Measurements from ENCODE around the gene NENF. TPM values are rescaled to one million over a fixed set of nuclear protein-coding genes. Genes with fewer than 3 reads are reported as not detected.
"Not testable (repeated sequence)": the region's sequence is repeated elsewhere in the genome, so short reads cannot be mapped to it uniquely, and the experiment has no call there.

Gene NENF
- 19.5 and 19.7 TPM in 2 replicates for total RNA-seq

DNA sequence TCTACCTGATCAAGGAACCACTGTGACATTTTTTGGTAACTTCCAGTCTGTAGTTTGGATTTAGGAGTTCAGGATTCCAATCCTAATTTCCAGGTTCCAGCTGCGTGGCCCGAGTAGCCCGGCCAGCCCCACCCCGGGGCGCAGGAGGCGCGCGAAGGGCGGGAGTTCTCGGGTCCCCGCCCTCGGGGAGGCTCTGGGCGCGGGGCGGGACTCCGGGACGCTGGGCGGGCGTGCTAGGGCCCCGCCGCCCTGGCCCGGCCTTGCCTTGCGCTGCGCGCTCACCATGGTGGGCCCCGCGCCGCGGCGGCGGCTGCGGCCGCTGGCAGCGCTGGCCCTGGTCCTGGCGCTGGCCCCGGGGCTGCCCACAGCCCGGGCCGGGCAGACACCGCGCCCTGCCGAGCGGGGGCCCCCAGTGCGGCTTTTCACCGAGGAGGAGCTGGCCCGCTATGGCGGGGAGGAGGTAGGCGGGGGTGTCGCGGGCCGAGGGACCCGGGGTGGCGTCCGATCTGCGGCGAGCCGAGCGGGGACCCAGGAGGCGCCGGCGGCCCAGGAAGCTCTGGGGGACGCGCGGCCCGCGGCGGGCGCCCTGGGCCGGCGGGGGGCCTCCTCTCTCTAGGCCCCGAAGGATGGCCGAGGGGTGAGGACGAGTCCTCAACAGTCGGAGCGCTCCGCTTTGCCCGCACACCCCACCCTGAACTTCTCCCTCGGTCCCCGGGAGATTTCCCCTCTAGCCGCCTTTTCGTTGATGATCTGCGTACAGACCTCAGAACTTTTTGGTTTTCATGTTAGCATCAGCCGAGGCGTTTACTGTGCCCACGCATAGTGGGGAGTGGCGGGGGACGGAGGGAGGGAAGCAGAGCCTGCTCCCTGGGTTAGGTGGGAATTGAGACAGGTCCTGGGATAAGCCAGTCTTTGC is at the start of gene NENF:
TSS of gene NENF (plus strand) at position 260 of the 916 bp plus-strand sequence. CDS start at position 284, 24 bp downstream.
- intact Hi-C loops (cut with micrococcal nuclease): loop anchor here (1.0 to 5.0 kb wide), 8 partner anchors 19 to 856 kb away; partner anchors contain the start of genes ANGEL2, DTL, INTS7 and NEK2

DNA sequence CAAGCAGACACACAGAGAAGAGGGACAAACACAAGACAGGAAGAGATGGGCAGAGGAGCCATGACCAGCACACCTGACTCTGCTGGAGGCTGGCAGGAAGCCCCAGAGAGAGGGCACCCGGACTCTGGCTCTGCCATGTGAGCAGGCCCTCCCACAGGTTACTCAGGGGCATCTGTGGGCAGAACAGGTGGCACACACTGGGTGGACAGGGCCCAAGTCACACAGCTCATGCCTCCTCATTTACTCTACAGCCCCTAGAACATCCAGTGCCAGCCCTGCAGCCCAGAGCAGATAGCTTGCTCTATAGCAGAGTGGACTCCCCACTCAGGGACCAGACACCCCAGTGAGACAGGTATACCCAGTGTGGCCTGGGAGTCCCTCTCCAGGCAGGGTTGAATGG is 46.7 kb upstream of the NENF start:
- intact Hi-C loops (cut with micrococcal nuclease): no loop called here

DNA sequence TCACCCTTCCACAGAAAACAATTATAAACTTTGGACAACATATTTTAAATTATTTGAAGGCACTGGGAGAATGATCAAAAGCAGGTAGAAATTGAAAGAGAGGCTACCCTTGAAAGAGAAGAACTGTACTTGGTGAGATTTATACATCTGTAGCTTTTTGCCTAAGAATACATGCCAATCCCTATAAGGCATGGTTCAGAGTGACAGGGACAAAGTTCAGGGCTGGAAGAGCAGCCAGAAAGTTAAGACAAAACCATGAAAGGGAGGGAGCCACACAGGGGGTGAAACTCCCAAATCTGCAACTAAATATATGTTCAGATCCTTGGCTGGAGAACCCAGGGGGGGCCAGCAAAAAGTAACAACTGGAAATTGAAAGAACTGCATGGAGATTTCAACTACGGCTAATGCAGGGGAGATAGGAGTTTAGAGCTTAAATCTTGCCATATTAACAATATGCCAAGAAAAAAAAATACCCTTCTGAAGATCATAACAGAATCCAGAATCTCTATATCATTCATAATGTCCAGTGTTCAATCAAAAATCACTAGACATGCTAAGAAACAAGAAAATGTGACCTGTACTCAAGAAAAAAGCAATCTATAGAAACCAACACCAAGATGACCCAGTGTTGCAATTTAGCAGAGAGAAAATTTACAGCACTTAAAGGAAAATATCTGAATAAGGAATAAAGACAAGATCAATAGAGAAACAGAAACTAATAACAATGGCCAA is 43.6 kb upstream of the NENF start:
- intact Hi-C loops (cut with micrococcal nuclease): no loop called here

DNA sequence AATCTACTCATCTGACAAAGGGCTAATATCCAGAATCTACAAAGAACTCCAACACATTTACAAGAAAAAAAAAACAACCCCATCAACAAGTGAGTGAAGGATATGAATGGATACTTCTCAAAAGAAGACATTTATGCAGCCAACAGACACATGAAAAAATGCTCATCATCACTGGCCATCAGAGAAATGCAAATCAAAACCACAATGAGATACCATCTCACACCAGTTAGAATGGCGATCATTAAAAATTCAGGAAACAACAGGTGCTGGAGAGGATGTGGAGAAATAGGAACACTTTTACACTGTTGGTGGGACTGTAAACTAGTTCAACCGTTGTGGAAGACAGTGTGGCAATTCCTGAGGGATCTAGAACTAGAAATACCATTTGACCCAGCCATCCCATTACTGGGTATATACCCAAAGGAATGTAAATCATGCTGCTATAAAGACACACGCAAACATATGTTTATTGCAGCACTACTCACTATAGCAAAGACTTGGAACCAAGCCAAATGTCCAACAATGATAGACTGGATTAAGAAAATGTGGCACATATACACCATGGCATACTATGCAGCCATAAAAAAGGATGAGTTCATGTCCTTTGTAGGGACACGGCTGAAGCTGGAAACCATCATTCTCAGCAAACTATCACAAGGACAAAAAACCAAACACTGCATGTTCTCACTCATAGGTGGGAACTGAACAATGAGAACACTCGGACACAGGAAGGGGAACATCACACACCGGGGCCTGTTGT is 36.9 kb upstream of the NENF start:
- intact Hi-C loops (cut with micrococcal nuclease): not testable (repeated sequence)

DNA sequence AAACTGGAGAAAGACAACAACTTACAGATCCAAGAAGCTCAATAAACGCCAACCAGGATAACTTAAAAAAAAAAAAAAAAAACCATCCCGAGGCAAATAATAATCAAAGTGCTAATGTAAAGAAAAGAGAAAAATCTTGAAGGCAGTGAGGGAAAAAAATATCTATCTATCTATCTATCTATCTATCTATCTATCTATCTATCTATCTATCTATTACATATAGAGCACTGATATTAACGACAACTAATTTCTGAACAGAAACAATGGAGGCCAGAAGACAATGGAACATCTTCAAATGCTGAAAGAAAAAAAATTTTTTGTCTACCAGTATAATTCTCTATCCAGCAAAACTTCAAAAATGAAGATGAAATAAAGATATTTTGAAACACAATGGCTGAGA is 36.1 kb upstream of the NENF start:
- intact Hi-C loops (cut with micrococcal nuclease): no loop called here

DNA sequence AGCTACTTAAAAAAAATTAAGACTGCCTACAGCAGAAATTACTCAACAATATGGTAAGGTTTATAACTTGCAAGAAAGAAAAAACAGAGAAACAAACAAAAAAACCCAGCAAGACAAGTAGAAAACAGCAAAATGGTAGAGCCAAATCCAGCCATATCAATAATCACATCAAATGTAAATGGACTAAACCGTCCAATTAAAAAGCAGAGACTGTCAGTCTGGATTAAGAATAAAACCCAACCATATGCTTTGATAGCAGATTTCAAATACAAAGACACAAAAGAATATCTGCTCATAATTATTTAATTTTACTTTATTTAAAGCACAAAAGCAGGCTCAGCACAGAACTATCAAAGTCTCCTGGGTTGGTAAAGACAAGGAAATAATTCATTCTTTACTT is 35.5 kb upstream of the NENF start:
- intact Hi-C loops (cut with micrococcal nuclease): no loop called here

DNA sequence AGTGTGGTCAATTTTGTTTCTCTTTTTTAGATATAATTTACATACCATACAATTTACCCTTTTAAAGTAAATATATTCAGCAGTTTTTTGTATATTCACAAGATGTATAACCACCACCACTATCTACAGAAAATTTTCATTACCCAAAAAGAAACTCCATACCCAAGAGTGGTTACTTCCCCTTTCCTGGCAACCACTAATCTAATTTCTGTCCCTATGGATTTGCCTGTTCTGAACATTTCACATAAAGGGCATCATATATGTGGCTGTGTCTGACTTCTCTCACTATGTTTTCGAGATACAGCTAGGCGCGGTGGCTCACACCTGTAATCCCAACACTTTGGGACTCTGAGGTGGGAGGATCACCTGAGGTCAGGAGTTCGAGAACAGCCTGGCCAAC is 31.7 kb upstream of the NENF start:
- intact Hi-C loops (cut with micrococcal nuclease): no loop called here

DNA sequence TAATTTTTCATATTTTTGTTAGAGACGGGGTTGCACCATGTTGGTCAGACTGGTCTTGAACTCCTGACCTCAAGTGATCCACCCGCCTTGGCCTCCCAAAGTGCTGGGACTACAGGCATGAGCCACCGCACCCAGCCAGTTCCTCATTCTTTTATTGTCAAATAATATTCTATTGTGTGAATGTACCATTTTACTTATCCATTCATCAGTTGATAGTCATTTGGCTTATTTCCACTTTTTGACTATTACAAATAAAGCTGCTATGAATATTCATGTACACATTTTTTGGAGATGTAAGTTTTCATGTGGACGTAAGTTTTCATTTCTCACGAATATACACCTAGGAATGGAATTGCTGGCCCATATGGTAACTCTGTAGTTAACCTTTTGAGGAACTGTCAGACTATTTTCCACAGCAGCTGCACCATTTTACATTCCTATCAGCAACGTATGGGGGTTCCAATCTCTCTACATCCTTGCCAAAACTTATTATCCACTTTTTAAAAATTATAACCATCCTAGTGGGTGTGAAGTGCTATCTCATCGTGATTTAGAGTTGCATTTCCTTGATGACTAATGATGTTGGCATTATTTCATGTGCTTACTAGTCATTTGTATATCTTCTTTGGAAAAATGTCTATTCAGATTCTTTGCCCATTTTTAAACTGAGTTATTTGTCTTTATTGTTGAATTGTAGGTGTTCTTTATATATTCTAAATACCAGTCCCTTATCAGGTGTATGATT is 30.7 kb upstream of the NENF start:
- intact Hi-C loops (cut with micrococcal nuclease): no loop called here

DNA sequence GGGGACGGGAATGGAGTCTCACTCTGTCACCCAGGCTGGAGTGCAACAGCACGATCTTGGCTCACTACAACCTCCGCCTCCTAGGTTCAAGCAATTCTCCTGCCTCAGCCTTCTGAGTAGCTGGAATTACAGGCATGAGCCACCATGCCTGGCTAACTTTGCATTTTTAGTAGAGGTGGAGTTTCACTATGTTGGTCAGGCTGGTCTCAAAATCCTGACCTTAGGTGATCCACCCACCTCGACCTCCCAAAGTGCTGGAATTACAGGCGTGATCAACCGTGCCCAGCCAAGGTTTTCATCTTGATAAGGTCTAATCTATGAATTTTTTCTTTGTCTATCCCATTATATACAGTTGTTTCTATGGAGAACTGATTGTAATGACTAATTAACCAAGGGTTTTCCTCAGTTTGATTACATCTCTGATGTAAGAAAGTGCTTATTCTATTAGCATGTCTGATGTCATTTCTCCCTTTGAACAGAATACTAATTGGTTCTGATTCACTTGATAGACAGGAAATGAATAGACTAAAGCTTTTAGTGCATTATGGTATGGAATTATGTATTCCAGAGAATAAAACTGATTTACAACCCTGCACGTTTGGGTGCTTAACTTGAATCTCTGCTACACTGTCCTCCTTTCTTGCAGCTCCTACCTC is 29.9 kb upstream of the NENF start:
- intact Hi-C loops (cut with micrococcal nuclease): no loop called here

DNA sequence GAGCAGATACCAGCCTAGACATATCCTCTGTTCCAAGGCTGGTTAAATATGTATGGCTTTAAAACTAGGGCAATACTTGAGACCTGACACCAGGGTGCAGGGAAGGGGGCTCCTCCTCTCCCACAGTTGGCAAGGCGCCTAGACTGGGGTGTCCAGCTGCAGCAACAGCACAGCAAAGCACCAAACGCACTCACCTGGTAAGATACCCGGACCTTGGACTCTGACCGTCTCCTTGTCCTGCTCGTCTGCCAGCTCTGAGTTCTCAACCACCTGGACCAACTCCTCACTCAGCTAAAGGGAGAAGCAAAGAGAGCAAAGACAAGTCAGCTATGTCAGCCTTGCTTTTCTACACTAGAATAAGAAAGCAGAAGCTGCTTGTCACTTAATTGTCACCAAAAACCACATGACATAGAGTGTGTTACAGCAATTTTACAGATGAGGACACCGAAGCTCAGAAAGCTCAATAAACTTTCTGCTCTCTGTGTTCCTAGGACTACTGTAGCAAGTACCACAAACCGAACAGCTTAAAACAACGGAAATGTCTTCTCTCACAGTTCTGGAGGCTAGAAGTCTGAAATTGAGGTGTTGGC is 22.4 kb upstream of the NENF start:
- intact Hi-C loops (cut with micrococcal nuclease): loop anchor here (5.0 to 10.0 kb wide), 2 partner anchors 197 to 836 kb away; partner anchors contain the start of genes ATF3 and SLC30A1

DNA sequence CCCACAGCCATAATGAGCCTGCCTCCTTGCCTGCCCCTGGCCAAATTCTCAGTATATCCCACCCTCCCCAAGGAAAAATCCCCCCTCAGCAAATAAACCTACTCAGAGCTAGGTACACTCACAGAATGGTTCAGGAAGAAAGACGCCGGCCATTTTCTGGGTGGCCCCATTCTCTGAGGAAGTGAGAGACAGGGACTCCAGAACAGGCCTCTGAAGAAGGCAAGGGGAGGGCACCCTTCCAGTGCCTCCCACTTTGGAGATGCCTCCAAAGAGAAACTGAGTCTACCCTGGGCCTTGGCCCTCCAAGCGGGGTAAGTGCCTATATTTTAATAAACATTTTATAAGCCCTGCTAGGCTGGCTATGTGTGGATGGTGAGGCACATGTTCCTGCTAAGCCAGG is 20.3 kb upstream of the NENF start:
- intact Hi-C loops (cut with micrococcal nuclease): loop anchor here (5.0 to 10.0 kb wide), 2 partner anchors 195 to 838 kb away; partner anchors contain the start of genes ATF3 and SLC30A1

DNA sequence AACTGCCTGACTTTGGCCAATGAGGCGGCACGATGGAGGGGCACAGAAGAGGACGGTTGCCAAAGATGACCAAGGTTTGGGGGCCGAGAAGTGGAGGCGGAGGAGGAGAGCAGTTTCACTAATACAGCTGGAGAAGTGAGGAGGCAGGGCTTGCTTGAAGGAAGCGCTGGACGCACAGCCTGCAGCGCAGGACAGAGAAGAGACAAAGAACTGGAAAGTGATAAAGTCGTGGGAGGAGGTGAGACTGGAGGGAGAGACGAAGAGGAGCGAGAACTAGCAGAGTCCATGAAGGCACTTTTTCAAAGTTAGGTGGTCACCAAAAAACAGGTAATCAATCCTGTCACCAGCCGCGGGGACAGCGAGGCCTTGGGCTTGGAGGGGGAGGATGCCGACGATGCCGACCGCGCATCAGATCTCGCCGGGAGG is 18.8 kb upstream of the NENF start:
- intact Hi-C loops (cut with micrococcal nuclease): loop anchor here (1.0 to 10.0 kb wide), 9 partner anchors 18 to 839 kb away; partner anchors contain the start of genes ATF3, DTL, INTS7 and NEK2

DNA sequence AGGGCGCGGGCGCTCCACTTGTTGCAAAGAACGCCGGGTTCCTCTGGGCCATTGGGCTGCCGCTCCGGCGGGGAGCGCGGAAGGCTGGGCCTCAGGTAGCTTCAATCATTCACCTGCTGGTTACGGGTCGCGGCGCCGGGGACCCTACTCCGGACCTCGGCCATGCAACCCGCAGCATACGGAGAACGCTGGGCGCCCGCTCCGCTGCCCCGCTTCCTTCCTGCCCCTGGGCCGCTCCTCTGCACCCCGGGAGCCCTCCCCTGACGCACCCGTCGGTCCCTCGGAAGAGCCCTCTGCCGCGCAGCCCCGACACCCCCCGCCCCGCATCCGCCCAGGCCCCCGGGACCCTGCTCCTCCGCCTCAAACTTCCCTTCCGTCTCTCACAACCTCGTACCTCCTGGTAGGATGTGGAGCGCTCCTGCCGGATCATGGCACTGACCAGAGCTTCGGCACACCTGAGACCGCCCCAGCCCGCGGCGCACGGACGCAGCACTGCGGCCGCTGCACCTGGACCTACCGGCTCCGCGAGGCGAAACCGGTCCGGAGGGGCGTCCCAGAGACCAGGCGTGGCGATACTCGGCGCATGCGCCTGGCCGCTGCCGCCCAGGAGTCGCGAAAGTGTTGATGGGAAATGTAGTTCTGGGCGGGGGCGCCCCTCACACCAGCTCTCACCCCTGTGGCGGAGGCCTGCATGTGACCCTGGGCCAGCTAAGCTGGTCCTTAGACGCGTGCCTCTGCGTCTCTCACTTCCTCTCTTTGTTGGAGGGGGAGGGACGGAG is 18.2 kb upstream of the NENF start, which contains the start of gene PACC1:
TSS of gene PACC1 (minus strand) at position 559 of the 779 bp plus-strand sequence. CDS start at position 430, 129 bp downstream.
- intact Hi-C loops (cut with micrococcal nuclease): loop anchor here (1.0 to 10.0 kb wide), 10 partner anchors 18 to 840 kb away; partner anchors contain the start of genes ATF3, DTL, INTS7 and NEK2

DNA sequence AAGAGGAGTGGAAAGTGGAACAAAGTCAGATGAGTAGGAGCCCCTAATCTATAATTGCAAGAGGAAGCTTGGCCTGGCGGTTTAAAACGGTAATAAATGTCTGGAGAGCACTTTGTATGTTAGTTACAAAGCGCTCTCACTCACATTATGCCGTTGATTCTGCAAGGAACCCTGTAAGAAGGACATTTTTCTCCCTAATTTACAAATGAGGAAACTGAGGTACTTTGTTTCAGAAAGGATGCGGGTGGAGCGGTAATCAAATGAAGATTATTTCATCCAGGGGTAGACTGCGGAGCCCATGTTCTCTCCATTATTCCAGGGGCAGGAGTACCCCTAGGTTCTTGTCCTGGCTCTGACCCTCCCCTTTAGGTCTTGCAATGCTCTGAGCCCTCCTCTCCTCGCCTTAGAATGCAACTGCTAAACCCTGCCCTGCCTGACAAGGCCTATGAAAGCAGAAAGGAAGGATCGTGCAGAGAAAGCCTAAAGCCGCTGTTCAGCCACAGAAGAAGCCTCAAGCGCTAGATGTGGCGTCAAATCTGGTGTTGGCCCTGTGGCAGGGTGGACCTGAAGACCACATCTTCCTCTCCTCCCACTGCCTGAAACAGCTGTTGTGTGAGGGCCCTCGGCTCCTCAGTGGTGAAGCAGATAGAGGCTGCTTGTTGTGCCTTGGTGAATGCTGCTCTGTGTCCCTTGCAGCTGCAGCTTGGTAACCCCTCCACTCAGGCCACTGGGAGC is 17.4 kb upstream of the NENF start:
- intact Hi-C loops (cut with micrococcal nuclease): loop anchor here (1.0 to 10.0 kb wide), 4 partner anchors 130 to 840 kb away; partner anchors contain the start of genes PPP2R5A and SLC30A1

DNA sequence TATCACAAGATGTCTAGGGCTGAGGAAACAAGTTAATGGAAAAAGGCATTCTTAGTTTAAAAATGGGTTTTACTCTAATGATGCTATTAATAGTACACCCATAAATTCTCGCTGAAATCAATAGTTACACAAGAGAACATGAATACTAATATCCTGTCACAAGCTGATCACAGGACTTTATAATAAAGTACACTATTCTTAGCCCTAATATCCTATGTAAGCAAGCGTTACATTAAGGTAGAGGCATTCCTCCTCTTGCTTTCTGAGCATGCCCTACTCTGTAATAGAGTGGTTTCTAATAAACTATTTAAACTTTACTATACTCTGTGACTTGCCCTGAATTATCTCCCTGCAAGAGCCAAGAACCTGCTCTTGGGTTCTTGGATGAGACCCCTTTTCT is 11.6 kb upstream of the NENF start:
- intact Hi-C loops (cut with micrococcal nuclease): no loop called here

DNA sequence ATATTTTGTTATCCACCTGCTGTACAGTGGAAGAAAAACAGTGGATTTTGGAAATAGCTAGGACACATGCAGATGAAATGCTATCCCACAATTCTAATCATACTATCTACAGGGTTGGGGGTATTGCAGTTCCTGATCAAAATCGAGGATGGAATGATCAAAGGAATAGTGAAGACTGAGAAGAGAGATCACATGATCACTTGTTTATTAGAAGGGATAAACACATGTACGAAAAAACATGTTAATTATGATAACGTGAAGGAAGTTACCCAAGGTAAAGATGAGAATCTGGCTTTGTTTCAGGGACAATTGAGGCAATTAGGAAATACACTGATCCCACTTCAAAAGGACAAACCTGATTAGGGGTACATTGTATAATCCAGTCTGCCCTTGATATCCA is 8.8 kb upstream of the NENF start:
- intact Hi-C loops (cut with micrococcal nuclease): no loop called here

DNA sequence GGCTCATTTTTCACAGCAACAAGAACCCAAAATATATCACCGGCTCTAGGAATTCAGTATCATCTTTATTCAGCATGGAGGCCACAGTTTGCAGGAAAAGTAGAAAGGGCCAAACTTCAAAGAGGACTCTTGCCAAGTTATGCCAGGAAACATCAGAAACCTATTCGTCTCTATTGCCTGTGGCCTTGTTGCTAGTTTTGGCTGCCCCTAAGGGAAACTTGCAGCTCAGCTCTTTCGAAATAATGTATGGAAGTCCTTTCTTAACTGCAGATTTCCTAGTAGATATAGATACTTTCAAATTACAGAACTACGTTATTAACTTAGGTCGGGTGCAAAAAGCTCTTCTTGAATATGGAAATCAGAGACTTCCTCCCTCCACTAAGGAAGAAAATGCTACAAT is 4.2 kb upstream of the NENF start:
- intact Hi-C loops (cut with micrococcal nuclease): no loop called here

DNA sequence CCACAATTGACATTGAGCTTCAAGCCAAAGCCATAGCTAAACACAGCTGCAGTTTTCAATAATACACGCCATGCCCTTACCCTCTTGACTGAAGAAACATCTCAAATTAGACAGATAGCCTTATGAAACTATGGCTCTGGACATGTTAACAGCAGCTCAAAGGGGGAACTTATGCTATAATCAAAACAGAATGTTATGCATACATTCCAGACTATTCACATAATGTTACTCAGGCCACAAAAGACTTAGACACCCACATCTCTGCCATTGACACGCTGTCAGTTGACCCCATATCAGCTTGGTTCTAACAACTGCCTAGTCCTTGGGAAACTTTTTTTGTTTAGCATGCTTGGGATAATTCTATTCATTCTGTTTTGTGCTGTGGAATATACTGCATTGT is 2.3 kb upstream of the NENF start:
- intact Hi-C loops (cut with micrococcal nuclease): loop anchor here (5.0 kb wide), 1 partner anchor 853 kb away; the partner anchor contains the start of gene SLC30A1
